Stimulated activated CD8-positive, alpha-beta memory T cell treated with anti-CD3 and anti-CD28 coated beads, Interleukin-15, amount 100 ng/mL, for 1 hour (primary cell): ENCODE data around the gene ACP5.
A peak's percentile ranks its signal among the peaks of the same experiment; 100 is the strongest.

Source experiments
- DNase-seq: peaks from one replicate; pipeline ENCODE4 v3.0.0-alpha.2; 2020; ENCODE audit warnings: low read depth

The ACP5 gene

DNA sequence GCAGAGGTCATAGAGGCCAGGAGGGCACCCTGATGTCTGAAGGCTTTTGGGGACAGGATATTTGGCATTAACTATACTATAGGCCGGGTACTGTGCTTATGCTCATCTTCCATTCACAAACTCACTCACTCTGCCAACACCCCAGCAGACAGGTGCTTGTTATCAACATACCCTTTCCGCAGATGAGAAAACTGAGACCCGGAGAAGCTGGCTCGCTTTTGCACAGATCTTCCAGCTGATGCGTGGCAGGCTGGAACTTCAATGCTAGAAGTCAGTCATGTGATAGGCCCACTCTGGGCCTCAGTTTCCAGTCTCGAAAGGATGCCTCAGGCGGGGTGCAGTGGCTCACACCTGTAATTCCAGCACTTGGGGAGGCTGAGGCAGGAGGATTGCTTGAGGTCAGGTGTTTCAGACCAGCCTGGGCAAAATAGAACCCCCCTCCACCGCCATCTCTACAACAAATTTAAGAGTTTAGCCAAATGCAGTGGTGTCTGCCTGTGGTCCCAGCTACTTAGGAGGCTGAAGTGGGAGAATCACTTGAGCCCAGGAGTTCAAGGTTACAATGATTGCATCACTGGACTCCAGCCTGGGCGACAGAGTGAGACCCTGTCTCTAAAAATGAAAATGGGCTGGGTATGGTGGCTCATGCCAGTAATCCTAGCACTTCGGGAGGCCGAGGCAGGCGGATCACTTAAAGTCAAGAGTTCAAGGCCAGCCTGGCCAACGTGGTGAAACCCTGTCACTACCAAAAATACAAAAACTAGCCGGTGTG, 29.3 kb downstream of the ACP5 start:
- DNase-seq, result no peak

DNA sequence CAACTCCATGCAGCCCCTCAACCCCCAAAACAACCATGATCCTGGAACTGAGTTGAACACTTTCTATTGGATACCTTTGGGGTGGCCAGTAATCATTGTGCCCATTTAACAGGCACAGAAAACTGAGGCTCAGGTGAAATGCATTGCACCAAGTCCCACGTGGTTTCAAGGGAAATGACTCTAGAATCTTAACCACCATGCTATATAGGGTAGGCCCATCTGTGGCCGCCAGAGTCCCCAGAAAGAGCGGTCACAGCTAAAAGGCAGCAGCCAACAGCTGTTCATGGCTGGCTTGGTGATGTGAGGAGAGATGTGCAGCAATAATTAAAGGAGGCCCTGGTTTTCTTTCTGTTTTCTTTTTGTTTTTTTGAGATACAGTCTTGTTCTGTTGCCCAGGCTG, 36.2 kb downstream of the ACP5 start:
- no peak for DNase-seq

DNA sequence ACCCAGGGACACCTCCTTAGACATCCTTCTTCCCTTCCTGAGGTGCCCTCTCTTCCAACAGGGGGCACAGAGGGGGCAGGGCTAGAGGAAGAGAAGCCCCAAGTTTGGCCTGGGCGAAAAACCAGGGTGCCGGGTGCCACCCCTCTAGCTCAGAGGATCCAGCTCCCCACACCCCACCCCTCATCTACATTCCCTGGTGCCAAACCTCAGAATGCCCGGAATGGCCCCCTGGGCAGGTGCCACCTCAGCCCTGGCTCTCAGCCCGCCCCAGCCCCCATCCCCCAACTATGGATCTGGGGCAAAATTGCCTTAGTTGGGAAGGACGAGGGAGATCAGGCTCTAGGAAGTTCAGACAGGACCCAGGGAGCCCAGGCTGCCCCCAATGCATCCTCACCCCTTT, 36.8 kb downstream of the ACP5 start:
- DNase-seq, result no peak

DNA sequence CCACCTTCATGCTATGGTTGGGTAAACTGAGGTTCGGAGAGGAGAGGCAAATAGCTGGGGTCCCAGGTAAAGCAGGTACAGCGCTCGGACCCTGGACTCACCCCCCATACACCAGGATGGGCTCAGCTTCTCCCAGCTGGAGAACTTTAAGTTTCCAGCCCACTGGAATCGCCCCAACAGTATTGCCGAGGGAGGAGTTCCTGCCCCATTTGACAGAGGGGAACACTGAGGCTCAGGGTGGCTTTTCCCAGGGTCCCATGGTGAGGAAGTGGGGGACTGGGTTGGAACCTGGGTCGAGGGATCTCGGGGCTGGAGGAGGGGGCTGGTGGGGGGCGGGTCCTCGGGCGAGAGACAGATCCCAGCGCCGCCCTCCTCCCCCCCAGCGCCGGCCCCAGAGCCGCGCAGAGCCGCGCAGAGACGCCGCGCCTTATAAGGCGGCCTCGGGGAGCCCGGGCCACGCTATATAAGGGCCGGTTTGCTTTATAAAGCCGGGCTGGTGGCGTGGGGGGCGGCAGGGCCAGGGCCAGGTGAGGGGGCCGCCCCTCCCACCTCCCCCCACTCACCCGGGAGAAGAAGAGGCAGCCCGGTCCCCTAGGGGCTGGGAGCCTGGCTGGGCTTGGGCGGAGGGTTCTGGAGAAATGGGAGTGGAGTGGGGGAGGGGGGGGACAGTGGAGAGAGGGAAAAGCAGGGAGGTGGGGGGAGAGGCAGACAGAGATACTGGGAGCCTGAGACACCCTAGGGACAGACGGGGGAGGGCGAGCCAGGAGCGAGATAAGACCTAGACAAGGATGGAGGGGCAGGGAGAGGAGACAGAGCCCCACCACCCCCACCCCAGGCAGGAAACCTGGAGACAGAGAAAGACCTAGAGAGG, 37.7 kb downstream of the ACP5 start:
- no peak for DNase-seq

DNA sequence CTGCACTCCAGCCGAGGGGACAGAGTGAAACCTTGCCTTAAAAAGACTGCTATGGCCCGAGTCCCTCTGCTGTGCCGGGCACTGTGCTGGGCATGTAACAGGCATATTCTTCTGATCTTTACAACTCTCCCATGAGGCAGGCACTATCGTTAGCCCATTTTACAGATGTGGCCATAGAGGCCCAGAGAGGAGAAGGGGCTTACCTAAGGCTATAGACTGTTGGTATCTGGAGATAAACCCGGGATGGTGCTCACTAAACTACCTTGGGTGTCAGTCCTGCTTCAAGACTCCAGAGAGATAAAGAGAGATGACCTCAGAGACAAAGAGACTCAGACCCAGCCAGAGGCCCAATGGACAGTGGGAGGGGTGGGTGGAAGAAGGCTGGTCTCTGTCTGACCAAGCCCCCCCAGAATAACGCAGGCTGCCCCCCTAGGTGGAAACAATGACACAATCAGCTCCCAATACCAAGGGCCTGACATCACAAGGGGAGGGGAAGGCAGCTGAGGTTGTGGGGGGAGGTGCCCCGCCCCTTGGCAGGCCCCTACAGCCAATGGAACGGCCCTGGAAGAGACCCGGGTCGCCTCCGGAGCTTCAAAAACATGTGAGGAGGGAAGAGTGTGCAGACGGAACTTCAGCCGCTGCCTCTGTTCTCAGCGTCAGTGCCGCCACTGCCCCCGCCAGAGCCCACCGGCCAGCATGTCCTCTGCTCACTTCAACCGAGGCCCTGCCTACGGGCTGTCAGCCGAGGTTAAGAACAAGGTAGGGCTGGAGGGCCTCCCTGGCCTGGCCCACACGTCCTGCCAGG, 39.0 kb downstream of the ACP5 start, which contains the start of gene CNN1:
TSS of gene CNN1 (plus strand) at position 620 of the 805 bp plus-strand sequence. CDS start at position 697, 77 bp downstream.
- no peak for DNase-seq

DNA sequence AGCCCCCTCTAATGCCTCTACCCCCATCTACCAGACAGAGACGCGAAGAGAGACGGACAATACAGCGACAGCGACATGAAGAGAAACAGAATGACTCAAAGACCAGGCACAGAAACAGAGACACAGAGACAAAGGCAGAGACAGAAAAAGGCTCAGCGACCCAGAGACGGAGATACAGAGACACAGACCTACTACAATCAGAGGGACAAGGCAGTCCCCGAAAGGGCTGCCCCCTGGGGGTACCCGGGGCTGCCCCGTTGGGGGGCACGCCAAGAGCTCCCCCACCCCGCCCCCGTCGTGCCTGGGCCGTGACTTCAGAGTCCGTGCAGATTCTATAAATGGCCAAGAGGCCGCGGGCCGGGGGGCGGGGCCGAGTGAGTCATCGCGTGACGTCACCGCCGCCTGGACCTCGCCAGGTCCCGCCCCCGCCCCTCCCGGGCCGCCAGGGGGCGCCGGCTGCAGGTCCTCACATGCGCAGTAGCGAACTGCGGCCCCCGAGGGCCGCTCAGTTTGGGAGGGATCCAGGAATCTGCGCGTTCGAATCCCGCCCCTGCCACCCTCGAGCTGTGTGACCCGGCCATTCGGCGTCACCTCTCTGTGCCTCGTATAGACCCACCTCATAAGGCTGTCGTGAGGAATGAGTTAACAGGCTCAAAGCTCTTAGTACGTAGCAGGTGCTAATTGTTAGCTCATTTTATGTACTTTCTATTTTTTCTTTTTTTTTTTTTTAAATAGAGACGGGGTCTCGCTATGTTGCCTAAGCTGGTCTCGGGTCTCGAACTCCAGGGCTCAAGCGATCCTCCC, 41.5 kb downstream of the ACP5 start:
- DNase-seq, result peak; percentile 58

DNA sequence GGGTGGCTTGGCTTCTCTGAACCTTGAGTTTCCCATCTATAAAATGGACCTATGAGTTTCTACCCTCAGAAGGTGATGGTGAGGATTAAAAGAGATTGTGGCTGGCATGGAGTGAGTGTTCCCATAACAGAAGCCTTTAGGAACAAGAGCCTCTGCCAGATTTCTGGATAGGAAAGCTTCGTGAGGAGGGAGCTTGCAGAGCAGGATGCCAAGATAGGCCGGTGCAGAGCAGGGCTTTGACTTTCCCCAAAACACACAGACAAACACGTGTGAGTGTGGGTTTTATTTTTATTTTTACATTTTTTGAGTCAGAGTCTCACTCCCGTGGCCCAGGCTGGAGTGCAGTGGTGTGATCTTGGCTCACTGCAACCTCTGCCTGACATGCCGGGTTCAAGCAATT, 42.5 kb downstream of the ACP5 start:
- no peak for DNase-seq

DNA sequence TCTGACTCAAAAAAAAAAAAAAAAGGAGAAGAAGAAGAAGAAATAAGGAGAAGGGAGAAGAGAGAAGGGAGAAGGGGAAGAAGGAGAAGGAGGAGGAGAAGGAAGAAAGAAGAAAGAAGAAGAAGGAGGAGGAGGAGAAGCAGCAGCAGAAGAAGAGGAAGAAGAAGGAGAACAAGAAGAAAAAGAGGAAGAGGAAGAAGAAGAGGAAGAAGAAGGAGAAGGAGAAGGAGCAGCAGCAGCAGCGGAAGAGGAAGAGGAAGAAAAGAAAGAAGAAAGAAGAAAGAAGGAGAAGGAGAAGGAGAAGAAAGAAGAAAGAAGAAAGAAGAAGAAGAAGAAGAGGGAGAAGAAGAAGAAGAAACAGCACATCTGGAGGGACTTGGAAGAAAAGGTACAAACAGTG, 42.9 kb downstream of the ACP5 start:
- no peak for DNase-seq

DNA sequence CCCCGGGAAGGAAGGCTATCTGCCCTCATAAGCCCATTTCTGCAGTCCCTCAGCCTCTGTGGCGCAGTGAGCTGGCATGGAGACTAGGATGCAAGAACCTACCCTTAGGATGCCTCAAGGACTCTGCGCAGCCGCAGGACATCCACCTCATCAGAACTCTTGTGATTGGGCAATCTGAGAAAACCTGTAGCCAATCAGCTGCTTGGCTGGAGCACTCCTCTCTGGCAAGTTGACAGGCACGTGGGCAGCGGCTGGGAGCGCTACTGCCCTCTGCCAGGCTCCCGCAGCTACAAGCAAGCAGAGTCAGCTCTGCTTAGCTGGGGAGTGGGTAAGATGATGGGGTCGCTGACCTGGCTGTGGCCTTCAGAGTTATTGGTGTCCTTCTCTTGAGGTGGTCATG, 47.0 kb downstream of the ACP5 start:
- DNase-seq, result no peak

DNA sequence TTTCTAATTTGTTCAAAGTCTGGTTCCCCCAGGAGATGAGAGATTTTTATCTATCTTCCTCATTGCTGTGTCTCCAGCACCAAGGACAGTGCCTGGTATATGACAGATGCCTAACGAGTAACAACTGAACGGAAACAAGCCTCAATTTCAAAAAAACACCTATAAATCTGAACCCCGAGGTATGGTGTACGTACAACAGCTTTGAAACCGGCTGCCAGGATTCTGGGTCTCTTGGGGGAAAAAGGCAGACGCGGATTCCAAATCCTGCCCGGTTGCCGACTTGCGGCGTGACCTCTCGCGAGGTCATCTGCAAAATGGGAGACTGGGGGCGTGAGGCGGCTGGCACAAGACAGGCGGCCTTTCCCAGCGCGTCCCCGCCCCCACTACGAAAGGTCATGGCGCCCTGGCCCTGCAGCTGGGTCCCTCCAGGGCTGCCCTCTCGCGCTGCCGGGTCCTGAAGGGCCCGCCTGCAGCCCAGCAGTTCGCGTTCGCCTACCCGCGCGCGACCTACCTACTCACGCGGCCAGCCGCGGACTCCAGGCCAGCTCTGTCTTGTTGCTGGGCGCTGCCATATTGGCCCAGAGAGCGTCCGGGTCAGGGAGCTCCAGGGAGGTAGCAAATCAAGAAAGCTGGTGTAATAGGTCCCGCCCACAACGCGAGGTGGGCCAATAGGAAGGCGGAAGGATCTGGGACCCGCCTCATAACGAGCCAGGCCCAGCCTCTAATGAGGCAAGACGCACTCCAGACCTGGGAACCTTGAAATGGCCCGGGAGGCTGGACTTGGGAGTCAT, 48.7 kb downstream of the ACP5 start, which contains the start of gene ECSIT:
TSS of gene ECSIT (minus strand) at position 584 of the 791 bp plus-strand sequence. CDS start 9,964 bp downstream, outside the sequence.
- peak; percentile 79 for DNase-seq
